GM12865 (cell line): ENCODE results near the gene CATSPER3.

ENCODE experiments used
- DNase-seq: peaks from one replicate; pipeline ENCODE4 v3.0.0; 2010; ENCODE audit warnings: low read depth
- H3K4me3 ChIP-seq: 2 replicates; pipeline ENCODE4 v1.5.1; 2011; ENCODE audit warnings: mild to moderate bottlenecking, low read depth, low read length, control low read depth
- CTCF ChIP-seq: IDR thresholded peaks from 2 replicates; pipeline ENCODE4 v1.5.1; 2011; ENCODE audit warnings: low read length, control low read depth, low read depth, inconsistent platforms; ENCODE audit not compliant: insufficient read depth; ENCODE audit errors: missing control alignments

The CATSPER3 gene

DNA sequence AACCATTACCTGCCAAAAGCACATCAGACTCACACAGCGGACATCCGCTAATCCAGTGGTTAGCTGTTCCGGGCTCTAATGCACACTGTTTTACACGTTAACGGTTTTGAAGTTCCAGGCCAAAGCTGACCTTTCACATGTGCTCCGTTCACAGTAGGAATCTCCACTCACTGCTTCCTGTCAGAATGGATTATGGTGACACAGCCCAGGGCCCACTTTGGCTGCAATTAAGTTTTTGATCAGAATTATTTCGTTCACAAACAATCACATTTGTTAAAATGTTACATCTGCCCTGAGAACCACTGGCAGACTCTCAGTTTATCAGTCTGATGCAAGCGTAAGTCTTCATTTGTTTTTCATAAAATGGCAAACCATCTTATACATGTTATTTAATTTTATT, 30.2 kb upstream of the CATSPER3 start:
- H3K4me3 ChIP-seq: no peak overlapping the region
- no peak for DNase-seq
- no peak for TF ChIP-seq CTCF

- no peak for DNase-seq
- H3K4me3 ChIP-seq: no peak overlapping the region
- TF ChIP-seq CTCF: no peak
These were observed 29.7 kb upstream of the CATSPER3 start for GRCh38 chr5:134938030-134938429.

DNA sequence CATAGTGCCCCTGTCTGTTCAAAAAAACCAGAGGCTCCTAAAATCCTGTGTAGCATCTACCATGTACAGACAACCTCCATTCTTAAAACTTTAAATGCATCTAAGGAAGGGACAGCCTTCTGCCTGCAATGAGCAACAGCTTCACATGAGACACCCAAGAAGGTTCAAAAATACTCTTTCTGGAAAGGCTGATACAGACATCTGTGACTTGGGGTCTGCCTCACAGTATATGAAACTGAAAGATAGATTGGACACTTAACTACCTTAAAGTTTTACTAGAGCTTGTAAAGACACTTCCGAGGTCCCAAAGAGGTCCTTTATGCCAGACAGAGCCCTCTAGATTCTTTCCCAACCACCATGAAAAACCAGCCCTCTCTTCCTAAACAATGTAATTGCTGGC, 28.2 kb upstream of the CATSPER3 start:
- H3K4me3 ChIP-seq: no peak overlapping the region
- no peak for TF ChIP-seq CTCF
- DNase-seq: no peak

GRCh38 chr5:134943547-134943946, 24.2 kb upstream of the CATSPER3 start:
- TF ChIP-seq CTCF: no peak
- no peak overlapping the region for H3K4me3 ChIP-seq
- no peak for DNase-seq

GRCh38 chr5:134944630-134945029, 23.1 kb upstream of the CATSPER3 start:
- DNase-seq: no peak
- TF ChIP-seq CTCF: no peak
- no peak overlapping the region for H3K4me3 ChIP-seq

DNA sequence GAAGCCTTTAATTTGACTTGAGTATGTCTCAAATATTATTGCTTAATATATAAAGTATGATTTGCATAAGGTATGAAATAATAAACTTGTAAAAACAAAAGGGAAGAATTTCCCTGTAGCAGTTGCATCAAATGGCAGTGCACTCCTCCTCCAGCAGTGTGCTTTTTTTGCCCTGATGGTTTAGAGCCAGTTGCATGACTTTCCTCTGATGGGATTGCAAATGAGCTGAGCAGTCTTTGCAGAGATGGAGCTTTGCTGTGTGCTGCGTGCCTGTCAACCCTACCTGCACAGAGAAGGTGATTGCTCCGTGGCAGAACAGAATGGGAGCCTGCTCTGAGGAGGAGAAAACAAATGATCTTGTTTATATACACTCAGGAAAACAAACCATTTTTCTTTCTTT, 22.7 kb upstream of the CATSPER3 start:
- H3K4me3 ChIP-seq: no peak overlapping the region
- no peak for TF ChIP-seq CTCF
- DNase-seq: no peak

GRCh38 chr5:134948911-134949310, 18.8 kb upstream of the CATSPER3 start:
- no peak for DNase-seq
- H3K4me3 ChIP-seq: no peak overlapping the region
- no peak for TF ChIP-seq CTCF
